Endodermal cell (in vitro differentiated cells): ENCODE data around the gene LRP2. TPM values are rescaled to one million over a fixed set of nuclear protein-coding genes. Genes with fewer than 3 reads are reported as not detected.

Experiments
- DNase-seq: peaks from one replicate; pipeline ENCODE4 v3.0.0-alpha.2; 2017
- H3K27ac ChIP-seq: 2 replicates; pipeline ENCODE4 v1.5.1; 2013; ENCODE audit warnings: mild to moderate bottlenecking, low read depth, low read length, moderate library complexity
- H3K27me3 ChIP-seq: 2 replicates; pipeline ENCODE4 v1.6.1; 2013; ENCODE audit warnings: mild to moderate bottlenecking, low read length, moderate library complexity; ENCODE audit not compliant: insufficient read depth, control insufficient read depth, poor library complexity, severe bottlenecking
- H3K36me3 ChIP-seq: 2 replicates; pipeline ENCODE4 v1.7.0; 2013; ENCODE audit warnings: mild to moderate bottlenecking, low read length, moderate library complexity; ENCODE audit not compliant: control insufficient read depth, insufficient read depth
- H3K4me1 ChIP-seq: one replicate; pipeline ENCODE4 v1.7.0; 2013; ENCODE audit warnings: low read length; ENCODE audit not compliant: control insufficient read depth, insufficient read depth
- H3K4me3 ChIP-seq: 2 replicates; pipeline ENCODE4 v1.5.1; 2013; ENCODE audit warnings: mild to moderate bottlenecking, low read length, moderate library complexity
- H3K9ac ChIP-seq: 2 replicates; pipeline ENCODE4 v1.6.1; 2013; ENCODE audit warnings: mild to moderate bottlenecking, low read length, moderate library complexity; ENCODE audit not compliant: poor library complexity, severe bottlenecking; ENCODE audit errors: extremely low read depth
- H3K9me3 ChIP-seq: 2 replicates; pipeline ENCODE4 v1.6.1; 2013; ENCODE audit warnings: mild to moderate bottlenecking, low read length, moderate library complexity; ENCODE audit not compliant: control insufficient read depth
- H3K27ac Mint-ChIP-seq: 2 replicates; pipeline ENCODE4 v1.8.0; 2020; ENCODE audit warnings: mixed read lengths
- H3K27me3 Mint-ChIP-seq: 2 replicates; pipeline ENCODE4 v1.8.0; 2021; ENCODE audit warnings: mild to moderate bottlenecking, mixed read lengths; ENCODE audit not compliant: insufficient read depth
- H3K36me3 Mint-ChIP-seq: 2 replicates; pipeline ENCODE4 v1.8.0; 2020; ENCODE audit warnings: low read depth, mixed read lengths
- H3K4me1 Mint-ChIP-seq: 2 replicates; pipeline ENCODE4 v1.8.0; 2020; ENCODE audit warnings: mixed read lengths
- H3K4me3 Mint-ChIP-seq: 2 replicates; pipeline ENCODE4 v1.8.0; 2020; ENCODE audit warnings: mild to moderate bottlenecking, moderate library complexity, mixed read lengths
- H3K9me3 Mint-ChIP-seq: 2 replicates; pipeline ENCODE4 v1.8.0; 2020; ENCODE audit warnings: mild to moderate bottlenecking, mixed read lengths
- WGBS, 2 experiments: methylation state at CpG; one replicate each; pipeline versions ENCODE4 v1.1.5 to v1.1.7; 2013; ENCODE audit warnings: missing lambda C conversion rate in 2 of 2, mixed read lengths in 1 of 2; ENCODE audit not compliant: insufficient coverage in 1 of 2, insufficient read length in 1 of 2; 5-methylcytosine and 5-hydroxymethylcytosine counted together
- total RNA-seq, 2 donors: library from RNA; stranded (reverse); fragmentation: NEBNext Ultra II Directional in 1 of 2; extraction: Animal tissue kit (Norgen Biotek cat#: 25700) in 1 of 2; gene quantifications; 2 replicates in 1 of 2; 3 replicates in 1 of 2; pipeline ENCODE4 v1.2.1, GENCODE V29; 2021
- TF ChIP-seq, protein P1 (sequence below): fragments of 200-600 bp; sonication (generic); conservative IDR thresholded peaks from 2 replicates; pipeline ENCODE4 v1.5.0; 2021; ENCODE audit warnings: antibody characterized with exemption, mild to moderate bottlenecking

Gene LRP2
- total RNA-seq, 2 donors from 2014 or later = 2.2 to 3.5 TPM

DNA sequence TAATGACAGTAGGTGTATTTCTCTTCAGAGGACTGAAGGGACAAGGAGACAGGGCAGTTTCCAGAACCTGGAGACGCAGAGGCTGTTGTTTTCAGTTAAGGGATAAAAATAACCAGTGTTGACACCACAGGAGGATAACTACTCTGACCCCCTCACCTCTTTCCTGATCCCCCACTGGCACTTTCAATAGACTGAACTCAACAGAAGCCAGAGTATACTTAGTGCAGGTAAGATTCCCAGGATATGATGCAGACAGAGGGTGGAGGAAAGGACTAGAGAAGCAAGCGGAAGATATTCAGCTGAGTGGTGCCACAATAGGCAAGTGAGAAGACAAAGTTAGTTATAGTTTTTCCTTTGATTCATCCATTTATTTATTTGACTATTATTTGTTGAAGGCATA, 273.2 kb downstream of the LRP2 start:
- Histone ChIP-seq H3K36me3 (no peaks in the 10 kb centered on the region), H3K9me3 (no peaks in the 10 kb centered on the region), H3K9ac (no peak overlapping the region), H3K4me1 (peaks cover 3% of the 10 kb centered on the region), H3K4me3 (no peak overlapping the region), H3K27me3 (no peaks in the 10 kb centered on the region), H3K27ac (no peak overlapping the region)
- DNase-seq = no peak
- 93% methylated on average over 2 of the region's 2 CpGs; no CpG with 5 or more reads in 1 of the 2 experiments for WGBS, 2 experiments
- no peak overlapping the region for H3K27ac Mint-ChIP-seq
- H3K27me3 Mint-ChIP-seq = peaks cover 3% of the 10 kb centered on the region
- H3K36me3 Mint-ChIP-seq = no peaks in the 10 kb centered on the region
- peaks cover 5% of the 10 kb centered on the region for H3K4me1 Mint-ChIP-seq
- no peak overlapping the region for H3K4me3 Mint-ChIP-seq
- no peaks in the 10 kb centered on the region for H3K9me3 Mint-ChIP-seq
- TF ChIP-seq, protein P1, sequence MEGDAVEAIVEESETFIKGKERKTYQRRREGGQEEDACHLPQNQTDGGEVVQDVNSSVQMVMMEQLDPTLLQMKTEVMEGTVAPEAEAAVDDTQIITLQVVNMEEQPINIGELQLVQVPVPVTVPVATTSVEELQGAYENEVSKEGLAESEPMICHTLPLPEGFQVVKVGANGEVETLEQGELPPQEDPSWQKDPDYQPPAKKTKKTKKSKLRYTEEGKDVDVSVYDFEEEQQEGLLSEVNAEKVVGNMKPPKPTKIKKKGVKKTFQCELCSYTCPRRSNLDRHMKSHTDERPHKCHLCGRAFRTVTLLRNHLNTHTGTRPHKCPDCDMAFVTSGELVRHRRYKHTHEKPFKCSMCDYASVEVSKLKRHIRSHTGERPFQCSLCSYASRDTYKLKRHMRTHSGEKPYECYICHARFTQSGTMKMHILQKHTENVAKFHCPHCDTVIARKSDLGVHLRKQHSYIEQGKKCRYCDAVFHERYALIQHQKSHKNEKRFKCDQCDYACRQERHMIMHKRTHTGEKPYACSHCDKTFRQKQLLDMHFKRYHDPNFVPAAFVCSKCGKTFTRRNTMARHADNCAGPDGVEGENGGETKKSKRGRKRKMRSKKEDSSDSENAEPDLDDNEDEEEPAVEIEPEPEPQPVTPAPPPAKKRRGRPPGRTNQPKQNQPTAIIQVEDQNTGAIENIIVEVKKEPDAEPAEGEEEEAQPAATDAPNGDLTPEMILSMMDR = no peak

- Mint-ChIP-seq H3K27me3 (peaks cover 3% of the 10 kb centered on the region), H3K9me3 (no peaks in the 10 kb centered on the region)
- no peaks in the 10 kb centered on the region for H3K27me3 ChIP-seq
Measured at GRCh38 chr2:169087757-169088379, 274.5 kb downstream of the LRP2 start.

DNA sequence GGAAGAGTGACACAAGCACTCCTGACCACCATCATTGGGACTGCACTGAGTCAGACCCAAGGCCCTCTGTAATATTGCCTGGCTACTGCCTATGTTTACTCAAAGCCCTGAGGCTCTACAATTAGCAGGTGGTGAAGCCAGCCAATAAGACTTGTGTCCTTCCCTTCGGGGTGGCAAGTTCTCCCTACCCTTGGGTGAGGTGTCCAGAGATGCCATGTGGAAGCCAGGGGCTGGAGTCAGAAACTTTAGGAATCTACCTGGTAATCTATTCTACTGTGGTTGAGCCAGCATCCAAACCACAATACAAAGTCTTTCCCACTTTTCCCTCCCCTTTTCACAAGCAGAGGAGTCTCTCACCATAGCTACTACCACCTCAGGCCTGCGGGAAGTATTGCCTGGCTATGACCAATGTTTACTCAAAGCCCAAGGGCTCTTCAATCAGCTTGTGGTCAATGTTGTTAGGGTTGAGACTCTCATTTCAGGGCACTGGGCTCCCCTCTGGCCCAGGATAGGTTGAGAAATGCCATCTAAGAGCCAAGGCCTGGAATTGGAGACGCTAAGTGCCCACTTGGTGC, 275.4 kb downstream of the LRP2 start:
- Mint-ChIP-seq H3K4me1 (peaks cover 5% of the 10 kb centered on the region), H3K27me3 (peaks cover 3% of the 10 kb centered on the region), H3K9me3 (no peaks in the 10 kb centered on the region), H3K4me3 (no peak overlapping the region), H3K36me3 (no peaks in the 10 kb centered on the region), H3K27ac (no peak overlapping the region)
- Histone ChIP-seq H3K27me3 (no peaks in the 10 kb centered on the region), H3K4me1 (peaks cover 3% of the 10 kb centered on the region), H3K4me3 (no peak overlapping the region), H3K27ac (no peak overlapping the region), H3K9ac (no peak overlapping the region), H3K9me3 (no peaks in the 10 kb centered on the region), H3K36me3 (no peaks in the 10 kb centered on the region)
- TF ChIP-seq, protein P1 = no peak
- WGBS, 2 experiments = 80 to 93% methylated on average over 1 to 3 of the region's 3 CpGs
- DNase-seq = no peak

More at GRCh38 chr2:169087757-169088379, 274.5 kb downstream of the LRP2 start:
- Histone ChIP-seq H3K4me1 (peaks cover 3% of the 10 kb centered on the region), H3K4me3 (no peak overlapping the region), H3K27ac (no peak overlapping the region), H3K9me3 (no peaks in the 10 kb centered on the region), H3K36me3 (no peaks in the 10 kb centered on the region), H3K9ac (no peak overlapping the region)
- DNase-seq = peak; percentile 67
- peaks cover 5% of the 10 kb centered on the region for H3K4me1 Mint-ChIP-seq
- TF ChIP-seq, protein P1 = peak; percentile 65
- H3K27ac Mint-ChIP-seq = no peak overlapping the region
- no peaks in the 10 kb centered on the region for H3K36me3 Mint-ChIP-seq
- H3K4me3 Mint-ChIP-seq = no peak overlapping the region
- WGBS, 2 experiments = 88 to 90% methylated on average over 3 to 6 of the region's 6 CpGs
